Ascending aorta (tissue), 2 donors: Measurements from ENCODE around the gene MAGEB17. TPM values are rescaled to one million over a fixed set of nuclear protein-coding genes. Genes with fewer than 3 reads are reported as not detected.
"Not testable (repeated sequence)": the region's sequence is repeated elsewhere in the genome, so short reads cannot be mapped to it uniquely, and the experiment has no call there.

Experiments
- DNase-seq, 2 donors: peaks; one replicate each; pipeline ENCODE4 v3.0.0-alpha.2; 2019; ENCODE audit warnings: low spot score in 2 of 2
- H3K27ac ChIP-seq, 2 donors: fragments of 200-600 bp; sonication (generic); one replicate each; pipeline ENCODE4 v1.5.1; 2016 to 2017; ENCODE audit warnings: mild to moderate bottlenecking in 1 of 2
- H3K27me3 ChIP-seq: fragments of 200-600 bp; sonication (generic); one replicate; pipeline ENCODE4 v1.5.1; 2017
- H3K36me3 ChIP-seq, 2 donors: fragments of 200-600 bp; sonication (generic); one replicate each; pipeline ENCODE4 v1.5.1; 2016
- H3K4me1 ChIP-seq, 2 donors: fragments of 200-600 bp; sonication (generic); one replicate each; pipeline ENCODE4 v1.5.1; 2016 to 2017; ENCODE audit warnings: mild to moderate bottlenecking in 1 of 2
- H3K4me3 ChIP-seq, 2 donors: fragments of 200-600 bp; sonication (generic); one replicate each; pipeline ENCODE4 v1.5.1; 2016 to 2017; ENCODE audit warnings: mild to moderate bottlenecking in 1 of 2
- H3K9me3 ChIP-seq, 2 donors: fragments of 200-600 bp; sonication (generic); one replicate each; pipeline ENCODE4 v1.5.1; 2016
- CTCF ChIP-seq, 3 experiments: fragments of 200-600 bp in 2 of 3; fragments of 450-650 bp in 1 of 3; sonication (generic) in 2 of 3; IDR thresholded peaks; one replicate each; pipeline ENCODE4 v1.5.1; 2016 to 2019; ENCODE audit warnings: antibody characterized with exemption in 3 of 3, mild to moderate bottlenecking in 1 of 3, moderate library complexity in 1 of 3
- intact Hi-C: fragments of 100-400 bp; cut with DNase I; formaldehyde crosslinking; loops from one replicate; pipeline ENCODE4 v1.15.1; 2023
- total RNA-seq: library from RNA; depleted of rRNA; stranded (reverse); fragments of >200 nt; gene quantifications from one replicate; pipeline ENCODE4 v1.1.0, GENCODE V29; 2016

MAGEB17 gene
- total RNA-seq, 1 donor from 2014 or later = not detected

GRCh38 chrX:16160729-16161128, 6.6 kb upstream of the MAGEB17 start:
- no peaks in the 10 kb centered on the region for H3K4me1 ChIP-seq
- H3K27ac ChIP-seq = no peak overlapping the region
- no peak for TF ChIP-seq CTCF (IDR thresholded peaks at IDR 0.05)

DNA sequence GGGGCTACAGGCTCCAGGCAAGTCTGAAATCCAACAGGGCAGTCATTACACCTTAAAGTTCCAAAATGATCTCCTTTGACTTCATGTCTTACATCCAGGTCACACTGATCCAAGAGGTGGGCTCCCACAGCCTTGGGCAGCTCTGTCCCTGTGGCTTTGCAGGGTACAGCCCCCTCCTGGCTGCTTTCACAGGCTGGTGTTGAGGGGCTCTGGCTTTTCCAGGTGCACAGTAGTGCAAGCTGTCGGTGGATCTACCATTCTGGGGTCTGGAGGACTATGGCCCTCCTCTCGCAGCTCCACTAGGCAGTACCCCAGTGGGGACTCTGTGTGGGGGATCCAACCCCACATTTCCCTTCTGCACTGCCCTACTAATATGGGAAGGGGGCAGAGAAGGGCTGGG, 6.1 kb upstream of the MAGEB17 start:
- H3K27me3 ChIP-seq, H3K9me3 ChIP-seq, DNase-seq, H3K27ac ChIP-seq, H3K4me3 ChIP-seq, intact Hi-C loops, H3K4me1 ChIP-seq, H3K36me3 ChIP-seq: not testable (repeated sequence)

More at GRCh38 chrX:16160729-16161128, 6.6 kb upstream of the MAGEB17 start:
- Histone ChIP-seq H3K27me3 (no peaks in the 10 kb centered on the region), H3K9me3 (peaks cover 0 to 3% of the 10 kb centered on the region in 2 donors), H3K36me3 (no peaks in the 10 kb centered on the region), H3K4me3 (no peak overlapping the region)
- DNase-seq = no peak
- intact Hi-C loops = no loop called here

DNA sequence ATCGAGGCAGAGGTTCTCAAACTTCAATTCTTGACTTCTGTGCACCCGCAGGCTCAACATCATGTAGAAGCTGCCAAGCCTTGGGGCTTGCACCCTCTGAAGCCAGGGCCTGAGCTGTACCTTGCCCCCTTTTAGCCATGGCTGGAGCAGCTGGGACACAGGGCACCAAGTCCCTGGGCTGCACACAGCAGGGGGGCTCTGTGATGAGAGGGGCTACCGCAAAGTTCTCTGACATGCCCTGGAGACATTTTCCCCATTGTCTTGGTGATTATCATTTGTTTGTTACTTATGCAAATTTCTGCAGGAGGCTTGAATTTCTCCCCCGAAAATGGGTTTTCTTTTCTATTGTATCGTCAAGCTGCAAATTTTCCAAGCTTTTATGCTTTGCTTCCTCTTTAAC, 4.9 kb upstream of the MAGEB17 start:
- Histone ChIP-seq H3K4me1 (no peaks in the 10 kb centered on the region), H3K27me3 (no peaks in the 10 kb centered on the region), H3K9me3 (peaks cover 0 to 3% of the 10 kb centered on the region in 2 donors), H3K36me3 (no peaks in the 10 kb centered on the region), H3K27ac (no peak overlapping the region), H3K4me3 (no peak overlapping the region)
- no peak for TF ChIP-seq CTCF (IDR thresholded peaks at IDR 0.05)
- DNase-seq = no peak
- intact Hi-C loops = no loop called here

GRCh38 chrX:16164748-16165147, 2.5 kb upstream of the MAGEB17 start:
- Histone ChIP-seq H3K36me3 (no peaks in the 10 kb centered on the region), H3K27ac (no peak overlapping the region)
- no peak for TF ChIP-seq CTCF (IDR thresholded peaks at IDR 0.05)

DNA sequence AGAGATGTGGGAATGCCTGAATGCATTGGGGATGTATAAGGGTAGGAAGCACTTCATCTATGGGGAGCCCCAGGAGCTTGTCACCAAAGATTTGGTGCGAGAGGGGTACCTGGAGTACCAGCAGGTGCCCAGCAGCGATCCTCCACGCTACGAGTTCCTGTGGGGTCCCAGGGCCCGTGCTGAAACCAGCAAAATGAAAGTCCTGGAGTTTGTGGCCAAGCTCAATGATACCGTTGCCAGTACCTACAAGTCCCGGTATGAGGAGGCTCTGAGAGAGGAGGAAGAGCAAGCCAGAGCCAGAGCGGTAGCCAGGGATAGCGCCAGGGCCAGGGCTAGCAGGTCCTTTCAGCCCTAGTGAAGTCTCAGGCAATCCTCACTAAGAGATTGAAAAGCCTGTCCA, 3.8 kb downstream of the MAGEB17 start:
- DNase-seq = no peak
- H3K27ac ChIP-seq = no peak overlapping the region
- no peak for TF ChIP-seq CTCF (IDR thresholded peaks at IDR 0.05)
- intact Hi-C loops = no loop called here
- H3K4me1 ChIP-seq = no peaks in the 10 kb centered on the region
- H3K9me3 ChIP-seq = no peaks in the 10 kb centered on the region
- no peak overlapping the region for H3K4me3 ChIP-seq
- no peaks in the 10 kb centered on the region for H3K36me3 ChIP-seq
- H3K27me3 ChIP-seq = no peaks in the 10 kb centered on the region

More at GRCh38 chrX:16164748-16165147, 2.5 kb upstream of the MAGEB17 start:
- no peak for DNase-seq
- Histone ChIP-seq H3K4me3 (no peak overlapping the region), H3K4me1 (no peaks in the 10 kb centered on the region), H3K27me3 (no peaks in the 10 kb centered on the region), H3K9me3 (peaks cover 0 to 3% of the 10 kb centered on the region in 2 donors)
- intact Hi-C loops = no loop called here

DNA sequence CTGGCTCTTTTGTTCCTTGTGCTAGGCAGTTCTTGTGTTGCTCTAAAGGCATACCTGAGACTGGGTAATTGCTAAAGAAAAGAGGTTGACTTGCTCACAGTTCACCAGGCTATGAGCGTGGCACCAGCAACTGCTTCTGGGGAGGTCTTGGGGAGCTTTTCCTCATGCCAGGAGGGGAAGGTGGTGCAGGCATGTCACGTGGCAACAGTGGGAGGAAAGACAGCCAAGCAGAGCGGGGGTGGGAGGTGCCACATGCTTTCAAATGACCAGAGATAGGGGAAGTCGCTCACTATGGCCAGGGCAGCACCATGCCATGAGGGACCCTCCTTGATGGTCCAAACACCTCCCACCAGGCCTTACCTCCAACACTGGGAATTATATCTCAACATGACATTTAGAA, 4.7 kb downstream of the MAGEB17 start:
- H3K4me3 ChIP-seq = no peak overlapping the region
- TF ChIP-seq CTCF (IDR thresholded peaks at IDR 0.05) = no peak
- intact Hi-C loops = no loop called here
- no peaks in the 10 kb centered on the region for H3K4me1 ChIP-seq
- no peaks in the 10 kb centered on the region for H3K9me3 ChIP-seq
- H3K27ac ChIP-seq = no peak overlapping the region
- no peaks in the 10 kb centered on the region for H3K27me3 ChIP-seq
- DNase-seq = no peak
- H3K36me3 ChIP-seq = no peaks in the 10 kb centered on the region
